Loucy (cell line): Measurements from ENCODE around the gene CHRM2.

Experiments used
- EZH2phosphoT487 ChIP-seq: fragments of 200-600 bp; IDR thresholded peaks from 2 replicates; pipeline ENCODE4 v1.6.1; 2018; ENCODE audit warnings: antibody characterized with exemption, mild to moderate bottlenecking, moderate library complexity, borderline replicate concordance
- TF ChIP-seq, protein P1 (sequence below): fragments of 200-600 bp; sonication (generic); conservative IDR thresholded peaks from 2 replicates; pipeline ENCODE4 v1.5.1; 2014; ENCODE audit warnings: mild to moderate bottlenecking, antibody characterized with exemption, low read length

DNA sequence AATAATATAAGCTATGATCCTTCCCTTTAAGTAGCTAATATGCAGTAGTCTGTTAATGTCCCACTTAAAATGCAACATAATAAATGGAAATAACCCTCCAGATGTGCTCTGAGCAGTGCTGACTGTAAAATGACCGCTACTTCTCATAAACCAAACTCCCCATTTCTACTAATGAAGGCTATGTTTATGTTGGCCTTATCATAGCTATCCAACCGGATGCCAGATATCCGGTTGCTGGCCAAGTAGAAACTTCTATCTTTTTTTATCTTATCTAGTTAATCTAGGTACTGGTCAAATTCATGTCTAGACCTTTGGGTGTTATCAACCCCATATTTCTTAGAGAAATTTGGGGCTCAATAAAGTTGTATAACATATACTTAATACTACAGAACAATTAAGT, 56.6 kb downstream of the CHRM2 start:
- TF ChIP-seq, protein P1, sequence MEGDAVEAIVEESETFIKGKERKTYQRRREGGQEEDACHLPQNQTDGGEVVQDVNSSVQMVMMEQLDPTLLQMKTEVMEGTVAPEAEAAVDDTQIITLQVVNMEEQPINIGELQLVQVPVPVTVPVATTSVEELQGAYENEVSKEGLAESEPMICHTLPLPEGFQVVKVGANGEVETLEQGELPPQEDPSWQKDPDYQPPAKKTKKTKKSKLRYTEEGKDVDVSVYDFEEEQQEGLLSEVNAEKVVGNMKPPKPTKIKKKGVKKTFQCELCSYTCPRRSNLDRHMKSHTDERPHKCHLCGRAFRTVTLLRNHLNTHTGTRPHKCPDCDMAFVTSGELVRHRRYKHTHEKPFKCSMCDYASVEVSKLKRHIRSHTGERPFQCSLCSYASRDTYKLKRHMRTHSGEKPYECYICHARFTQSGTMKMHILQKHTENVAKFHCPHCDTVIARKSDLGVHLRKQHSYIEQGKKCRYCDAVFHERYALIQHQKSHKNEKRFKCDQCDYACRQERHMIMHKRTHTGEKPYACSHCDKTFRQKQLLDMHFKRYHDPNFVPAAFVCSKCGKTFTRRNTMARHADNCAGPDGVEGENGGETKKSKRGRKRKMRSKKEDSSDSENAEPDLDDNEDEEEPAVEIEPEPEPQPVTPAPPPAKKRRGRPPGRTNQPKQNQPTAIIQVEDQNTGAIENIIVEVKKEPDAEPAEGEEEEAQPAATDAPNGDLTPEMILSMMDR = no peak
- TF ChIP-seq EZH2phosphoT487 = no peak
